Measurements from ENCODE around the gene TSC22D4.
"Not testable (repeated sequence)": the region's sequence is repeated elsewhere in the genome, so short reads cannot be mapped to it uniquely, and the experiment has no call there.

Gene TSC22D4

GRCh38 chr7:100478958-100479660 lies at the start of gene TSC22D4:
TSS of gene TSC22D4 (minus strand) at chr7:100479214. CDS start at chr7:100478038, 1,176 bp downstream.
- peak; percentile 97 for DNase-seq
- in situ Hi-C loops (cut with MboI; ENCODE audit: low pct_unique_long_range_greater_than_20kb, low sequenced_read_pairs), result loop anchor here (10.0 kb wide), 1 partner anchor 66 kb away; no protein-coding TSS in a partner anchor

- in situ Hi-C loops (cut with MboI; ENCODE audit: low pct_unique_long_range_greater_than_20kb, low sequenced_read_pairs); DNase-seq: not testable (repeated sequence)
Observed at GRCh38 chr7:100528108-100528866, 49.3 kb upstream of the TSC22D4 start.

- in situ Hi-C loops (cut with MboI; ENCODE audit: low pct_unique_long_range_greater_than_20kb, low sequenced_read_pairs); DNase-seq: not testable (repeated sequence)
Observed at GRCh38 chr7:100523192-100523591, 44.2 kb upstream of the TSC22D4 start.

GRCh38 chr7:100521909-100522593 lies 43.0 kb upstream of the TSC22D4 start:
- in situ Hi-C loops (cut with MboI; ENCODE audit: low pct_unique_long_range_greater_than_20kb, low sequenced_read_pairs); DNase-seq: not testable (repeated sequence)

- in situ Hi-C loops (cut with MboI; ENCODE audit: low pct_unique_long_range_greater_than_20kb, low sequenced_read_pairs), result no loop called here
- no peak for DNase-seq
Observed at GRCh38 chr7:100521076-100521475, 42.1 kb upstream of the TSC22D4 start.

GRCh38 chr7:100520138-100520537 lies 41.1 kb upstream of the TSC22D4 start:
- in situ Hi-C loops (cut with MboI; ENCODE audit: low pct_unique_long_range_greater_than_20kb, low sequenced_read_pairs), result no loop called here
- DNase-seq, result no peak

GRCh38 chr7:100519580-100519979 lies 40.6 kb upstream of the TSC22D4 start:
- no peak for DNase-seq
- in situ Hi-C loops (cut with MboI; ENCODE audit: low pct_unique_long_range_greater_than_20kb, low sequenced_read_pairs), result no loop called here

- in situ Hi-C loops (cut with MboI; ENCODE audit: low pct_unique_long_range_greater_than_20kb, low sequenced_read_pairs), result no loop called here
- no peak for DNase-seq
Observed at GRCh38 chr7:100517305-100517704, 38.3 kb upstream of the TSC22D4 start.

- DNase-seq, result peak; percentile 14
- in situ Hi-C loops (cut with MboI; ENCODE audit: low pct_unique_long_range_greater_than_20kb, low sequenced_read_pairs), result no loop called here
Observed at GRCh38 chr7:100516135-100516812, 37.3 kb upstream of the TSC22D4 start.

- no peak for DNase-seq
Observed at GRCh38 chr7:100515072-100515532, 36.1 kb upstream of the TSC22D4 start.

GRCh38 chr7:100513212-100513810 lies 34.3 kb upstream of the TSC22D4 start:
- in situ Hi-C loops (cut with MboI; ENCODE audit: low pct_unique_long_range_greater_than_20kb, low sequenced_read_pairs), result no loop called here

More at GRCh38 chr7:100515072-100515532, 36.1 kb upstream of the TSC22D4 start:
- in situ Hi-C loops (cut with MboI; ENCODE audit: low pct_unique_long_range_greater_than_20kb, low sequenced_read_pairs), result no loop called here

GRCh38 chr7:100510437-100511239 lies 31.6 kb upstream of the TSC22D4 start:
- no peak for DNase-seq

More at GRCh38 chr7:100513212-100513810, 34.3 kb upstream of the TSC22D4 start:
- no peak for DNase-seq

GRCh38 chr7:100509231-100509630 lies 30.2 kb upstream of the TSC22D4 start:
- DNase-seq, result no peak
- in situ Hi-C loops (cut with MboI; ENCODE audit: low pct_unique_long_range_greater_than_20kb, low sequenced_read_pairs), result no loop called here

More at GRCh38 chr7:100510437-100511239, 31.6 kb upstream of the TSC22D4 start:
- in situ Hi-C loops (cut with MboI; ENCODE audit: low pct_unique_long_range_greater_than_20kb, low sequenced_read_pairs), result no loop called here

- in situ Hi-C loops (cut with MboI; ENCODE audit: low pct_unique_long_range_greater_than_20kb, low sequenced_read_pairs), result no loop called here
- peak; percentile 35 for DNase-seq
Observed at GRCh38 chr7:100506356-100506923, 27.4 kb upstream of the TSC22D4 start.

- DNase-seq, result no peak
- in situ Hi-C loops (cut with MboI; ENCODE audit: low pct_unique_long_range_greater_than_20kb, low sequenced_read_pairs), result no loop called here
Observed at GRCh38 chr7:100504887-100505611, 26.0 kb upstream of the TSC22D4 start.

GRCh38 chr7:100504031-100504430 lies 25.0 kb upstream of the TSC22D4 start:
- DNase-seq; in situ Hi-C loops (cut with MboI; ENCODE audit: low pct_unique_long_range_greater_than_20kb, low sequenced_read_pairs): not testable (repeated sequence)

- DNase-seq; in situ Hi-C loops (cut with MboI; ENCODE audit: low pct_unique_long_range_greater_than_20kb, low sequenced_read_pairs): not testable (repeated sequence)
Observed at GRCh38 chr7:100500743-100501142, 21.7 kb upstream of the TSC22D4 start.
